ENCODE measurements around the gene FA2H. TPM values are rescaled to one million over a fixed set of nuclear protein-coding genes. Genes with fewer than 3 reads are reported as not detected.

FA2H gene
- total and polyA plus RNA-seq, 2 donors (not counting 1 experiment from before 2014, with no cell fraction given) = not detected

DNA sequence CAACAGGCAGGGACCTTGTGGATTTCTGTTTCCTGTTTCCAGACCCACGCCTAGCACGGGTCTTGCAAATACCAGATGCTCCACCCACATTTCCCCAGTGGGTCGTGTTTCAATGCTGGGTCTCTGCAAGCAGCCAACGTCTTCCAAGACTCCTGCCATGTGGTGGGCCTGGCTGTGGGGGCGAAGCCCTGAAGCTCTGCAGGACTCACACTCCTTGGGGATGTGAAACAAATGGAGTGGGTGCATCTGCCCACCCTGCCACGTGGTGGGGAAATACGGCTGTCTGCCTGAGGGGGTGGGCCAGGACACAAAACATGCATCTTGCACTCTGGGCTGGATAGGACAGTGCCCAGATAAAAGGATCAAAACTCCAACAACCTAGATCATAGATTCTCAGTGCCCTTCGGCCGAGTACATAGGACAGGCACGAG lies 32.6 kb downstream of the FA2H start:
- no peak overlapping the region for H2AFZ ChIP-seq (ENCODE audit: low read length)

GRCh38 chr16:74740795-74741304 lies 33.8 kb downstream of the FA2H start:
- DNase-seq (ENCODE audit: low read depth in 2 of 2) = peak; percentile 41 to 49
- H3K27me3 ChIP-seq (ENCODE audit: control insufficient read depth, insufficient read depth, low read length) = peaks cover 6% of the 10 kb centered on the region
- H3K4me3 ChIP-seq (replicated peaks in 1 of 4; ENCODE audit: control extremely low read depth in 1 of 4, insufficient read depth in 1 of 4, low read depth in 3 of 4, low read length in 4 of 4) = no peak overlapping the region
- no peaks in the 10 kb centered on the region for H3K9me3 ChIP-seq (ENCODE audit: control insufficient read depth, insufficient read depth, low read depth, low read length)
- H2AFZ ChIP-seq (ENCODE audit: low read length) = no peak overlapping the region
- TF ChIP-seq, protein P1, sequence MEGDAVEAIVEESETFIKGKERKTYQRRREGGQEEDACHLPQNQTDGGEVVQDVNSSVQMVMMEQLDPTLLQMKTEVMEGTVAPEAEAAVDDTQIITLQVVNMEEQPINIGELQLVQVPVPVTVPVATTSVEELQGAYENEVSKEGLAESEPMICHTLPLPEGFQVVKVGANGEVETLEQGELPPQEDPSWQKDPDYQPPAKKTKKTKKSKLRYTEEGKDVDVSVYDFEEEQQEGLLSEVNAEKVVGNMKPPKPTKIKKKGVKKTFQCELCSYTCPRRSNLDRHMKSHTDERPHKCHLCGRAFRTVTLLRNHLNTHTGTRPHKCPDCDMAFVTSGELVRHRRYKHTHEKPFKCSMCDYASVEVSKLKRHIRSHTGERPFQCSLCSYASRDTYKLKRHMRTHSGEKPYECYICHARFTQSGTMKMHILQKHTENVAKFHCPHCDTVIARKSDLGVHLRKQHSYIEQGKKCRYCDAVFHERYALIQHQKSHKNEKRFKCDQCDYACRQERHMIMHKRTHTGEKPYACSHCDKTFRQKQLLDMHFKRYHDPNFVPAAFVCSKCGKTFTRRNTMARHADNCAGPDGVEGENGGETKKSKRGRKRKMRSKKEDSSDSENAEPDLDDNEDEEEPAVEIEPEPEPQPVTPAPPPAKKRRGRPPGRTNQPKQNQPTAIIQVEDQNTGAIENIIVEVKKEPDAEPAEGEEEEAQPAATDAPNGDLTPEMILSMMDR (conservative IDR thresholded peaks at IDR 0.05 in 1 of 2, IDR thresholded peaks at IDR 0.05 in 1 of 2; ENCODE audit: low read depth in 1 of 2, low read length in 2 of 2) = no peak
- no peak for TF ChIP-seq EZH2 (IDR thresholded peaks at IDR 0.05; ENCODE audit: low read length, missing control alignments)
- H3K79me2 ChIP-seq (ENCODE audit: control insufficient read depth, insufficient read depth, low read length) = no peaks in the 10 kb centered on the region
- H3K27ac ChIP-seq (ENCODE audit: insufficient read depth, low read length) = no peak overlapping the region
- H3K4me1 ChIP-seq (ENCODE audit: control insufficient read depth, extremely low read depth, insufficient read depth, low read length) = peaks cover 11% of the 10 kb centered on the region
- H4K20me1 ChIP-seq (ENCODE audit: control insufficient read depth, extremely low read depth, insufficient read depth, low read length) = no peaks in the 10 kb centered on the region
- no peak overlapping the region for H3K4me2 ChIP-seq (ENCODE audit: extremely low read depth, insufficient read depth, low read length)
- no peak overlapping the region for H3K9ac ChIP-seq (ENCODE audit: insufficient read depth, low read length)
- H3K36me3 ChIP-seq (ENCODE audit: control insufficient read depth, insufficient read depth, low read length) = no peaks in the 10 kb centered on the region

More for the DNA sequence above, 32.6 kb downstream of the FA2H start:
- peaks cover 11% of the 10 kb centered on the region for H3K4me1 ChIP-seq (ENCODE audit: control insufficient read depth, extremely low read depth, insufficient read depth, low read length)
- H4K20me1 ChIP-seq (ENCODE audit: control insufficient read depth, extremely low read depth, insufficient read depth, low read length) = no peaks in the 10 kb centered on the region
- H3K27ac ChIP-seq (ENCODE audit: insufficient read depth, low read length) = no peak overlapping the region
- TF ChIP-seq EZH2 (IDR thresholded peaks at IDR 0.05; ENCODE audit: low read length, missing control alignments) = no peak
- TF ChIP-seq, protein P1 (conservative IDR thresholded peaks at IDR 0.05 in 1 of 2, IDR thresholded peaks at IDR 0.05 in 1 of 2; ENCODE audit: low read depth in 1 of 2, low read length in 2 of 2) = no peak
- peaks cover 2% of the 10 kb centered on the region for H3K27me3 ChIP-seq (ENCODE audit: control insufficient read depth, insufficient read depth, low read length)
- no peaks in the 10 kb centered on the region for H3K79me2 ChIP-seq (ENCODE audit: control insufficient read depth, insufficient read depth, low read length)
- peak; percentile 34 to 47 for DNase-seq (ENCODE audit: low read depth in 2 of 2)
- no peak overlapping the region for H3K4me2 ChIP-seq (ENCODE audit: extremely low read depth, insufficient read depth, low read length)
- H3K9ac ChIP-seq (ENCODE audit: insufficient read depth, low read length) = no peak overlapping the region
- no peaks in the 10 kb centered on the region for H3K9me3 ChIP-seq (ENCODE audit: control insufficient read depth, insufficient read depth, low read depth, low read length)
- no peak overlapping the region for H3K4me3 ChIP-seq (replicated peaks in 1 of 4; ENCODE audit: control extremely low read depth in 1 of 4, insufficient read depth in 1 of 4, low read depth in 3 of 4, low read length in 4 of 4)
- no peaks in the 10 kb centered on the region for H3K36me3 ChIP-seq (ENCODE audit: control insufficient read depth, insufficient read depth, low read length)

GRCh38 chr16:74739275-74739674 lies 35.3 kb downstream of the FA2H start:
- no peak for DNase-seq (ENCODE audit: low read depth in 2 of 2)
- H4K20me1 ChIP-seq (ENCODE audit: control insufficient read depth, extremely low read depth, insufficient read depth, low read length) = no peaks in the 10 kb centered on the region
- H3K4me1 ChIP-seq (ENCODE audit: control insufficient read depth, extremely low read depth, insufficient read depth, low read length) = peaks cover 8% of the 10 kb centered on the region
- no peak overlapping the region for H3K4me3 ChIP-seq (replicated peaks in 1 of 4; ENCODE audit: control extremely low read depth in 1 of 4, insufficient read depth in 1 of 4, low read depth in 3 of 4, low read length in 4 of 4)
- peaks cover 9% of the 10 kb centered on the region for H3K27me3 ChIP-seq (ENCODE audit: control insufficient read depth, insufficient read depth, low read length)
- TF ChIP-seq EZH2 (IDR thresholded peaks at IDR 0.05; ENCODE audit: low read length, missing control alignments) = no peak
- TF ChIP-seq, protein P1 (conservative IDR thresholded peaks at IDR 0.05 in 1 of 2, IDR thresholded peaks at IDR 0.05 in 1 of 2; ENCODE audit: low read depth in 1 of 2, low read length in 2 of 2) = no peak
- no peaks in the 10 kb centered on the region for H3K36me3 ChIP-seq (ENCODE audit: control insufficient read depth, insufficient read depth, low read length)
- no peak overlapping the region for H3K27ac ChIP-seq (ENCODE audit: insufficient read depth, low read length)
- no peak overlapping the region for H3K9ac ChIP-seq (ENCODE audit: insufficient read depth, low read length)
- H3K79me2 ChIP-seq (ENCODE audit: control insufficient read depth, insufficient read depth, low read length) = no peaks in the 10 kb centered on the region
- H2AFZ ChIP-seq (ENCODE audit: low read length) = no peak overlapping the region
- no peaks in the 10 kb centered on the region for H3K9me3 ChIP-seq (ENCODE audit: control insufficient read depth, insufficient read depth, low read depth, low read length)
- no peak overlapping the region for H3K4me2 ChIP-seq (ENCODE audit: extremely low read depth, insufficient read depth, low read length)
